ENCODE results near the gene PRKG1.

- TF ChIP-seq EZH2 (IDR thresholded peaks at IDR 0.05; ENCODE audit: insufficient read depth, poor library complexity, severe bottlenecking) = no peak
- no peak for TF ChIP-seq EZH2phosphoT487 (IDR thresholded peaks at IDR 0.05; ENCODE audit: insufficient read depth, low read depth)
Observed at GRCh38 chr10:51783941-51784340, 709.7 kb downstream of the PRKG1 start.

Measured in GM23248 (cell line).